ENCODE measurements around the gene FAXDC2. TPM values are rescaled to one million over a fixed set of nuclear protein-coding genes. Genes with fewer than 3 reads are reported as not detected.

FAXDC2 gene
- polyA plus RNA-seq (2012; ENCODE audit: low read depth, missing spikeins), result 0.76 TPM

DNA sequence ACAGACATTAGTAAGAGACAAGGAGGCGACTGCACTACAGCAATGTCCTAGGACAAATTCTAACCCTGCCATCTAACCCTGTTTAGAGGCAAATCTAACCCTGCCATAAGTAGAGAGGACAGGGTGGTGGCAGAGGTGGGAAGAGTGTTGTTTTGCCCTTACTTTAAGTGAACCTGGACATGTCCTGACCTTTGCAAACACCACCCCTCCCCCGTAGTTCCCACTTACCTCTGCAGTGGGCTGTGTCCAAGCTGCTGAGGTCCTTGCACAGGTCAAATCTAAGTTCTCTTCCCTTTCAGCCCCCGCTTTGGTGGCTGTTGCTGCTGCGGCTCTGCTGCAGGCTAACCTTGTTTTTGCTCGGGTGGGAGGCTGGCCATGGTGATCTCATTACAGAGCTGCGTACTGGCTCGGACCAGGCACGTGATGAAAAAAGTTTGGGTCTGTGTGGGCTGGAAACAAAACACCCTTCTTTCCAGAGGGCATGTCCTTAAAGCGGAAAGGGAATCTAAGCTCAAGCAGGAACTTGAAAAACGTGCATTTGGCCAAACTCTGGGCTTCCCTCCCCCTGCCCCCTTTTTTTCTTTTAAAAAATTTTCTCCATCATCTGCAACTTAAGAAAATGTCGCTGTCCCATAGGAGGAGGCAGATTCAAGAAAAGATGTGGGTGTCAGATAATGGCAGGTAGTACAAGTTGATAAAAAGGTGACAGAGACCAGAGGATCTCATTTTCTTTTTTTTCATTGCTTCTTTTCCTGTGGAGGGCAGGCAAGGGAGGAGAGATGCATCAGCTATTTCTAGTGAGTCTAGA lies at the start of gene FAXDC2:
FAXDC2 (minus strand) TSS at position 349 of the 808 bp plus-strand sequence. CDS start 12,425 bp downstream, outside the sequence.
- DNase-seq (ENCODE audit: insufficient read length, low spot score), result peak; percentile 31
- peak; percentile 45 for FAIRE-seq

DNA sequence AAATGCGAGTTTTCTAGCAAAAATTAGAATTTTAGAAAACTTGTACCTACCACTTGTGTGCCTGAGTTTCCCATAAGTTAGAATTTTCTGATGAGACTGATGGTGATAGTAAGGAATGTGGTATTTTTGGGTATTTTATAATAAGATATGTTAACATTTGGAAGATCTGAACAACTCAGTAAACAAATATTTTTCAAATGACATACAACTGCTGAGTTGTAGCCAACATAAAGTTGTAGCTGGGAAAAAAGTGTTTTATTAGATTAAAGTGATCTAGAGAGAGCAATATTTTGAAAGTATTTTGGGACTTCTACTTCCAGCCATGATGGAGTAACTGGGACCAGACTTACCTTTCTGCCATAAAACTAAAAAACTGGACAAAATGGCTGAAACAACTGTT lies 49.7 kb upstream of the FAXDC2 start:
- FAIRE-seq (no peak), DNase-seq (ENCODE audit: insufficient read length, low spot score) (no peak)
- TF ChIP-seq POU2F2 (IDR thresholded peaks at IDR 0.05; ENCODE audit: low read depth, low read length), result no peak
- no peak for TF ChIP-seq PAX5 (IDR thresholded peaks at IDR 0.05; ENCODE audit: insufficient read depth, low read length, severe bottlenecking)
- no peak for TF ChIP-seq TAF1 (IDR thresholded peaks at IDR 0.05; ENCODE audit: low read depth, low read length)
- TF ChIP-seq SPI1 (IDR thresholded peaks at IDR 0.05; ENCODE audit: low read depth, low read length), result no peak
- TF ChIP-seq POLR2AphosphoS5 (IDR thresholded peaks at IDR 0.05; ENCODE audit: low read depth, low read length), result no peak
- no peak for TF ChIP-seq POLR2A (IDR thresholded peaks at IDR 0.05; ENCODE audit: low read depth, low read length)

More for the DNA sequence above, at the start of gene FAXDC2:
- TF ChIP-seq POLR2A (IDR thresholded peaks at IDR 0.05; ENCODE audit: low read depth, low read length) (no peak), TAF1 (IDR thresholded peaks at IDR 0.05; ENCODE audit: low read depth, low read length) (no peak), POU2F2 (IDR thresholded peaks at IDR 0.05; ENCODE audit: low read depth, low read length) (no peak), PAX5 (IDR thresholded peaks at IDR 0.05; ENCODE audit: insufficient read depth, low read length, severe bottlenecking) (no peak), POLR2AphosphoS5 (IDR thresholded peaks at IDR 0.05; ENCODE audit: low read depth, low read length) (no peak), SPI1 (IDR thresholded peaks at IDR 0.05; ENCODE audit: low read depth, low read length) (no peak)

GRCh38 chr5:154899151-154899816 lies 48.9 kb upstream of the FAXDC2 start:
- TF ChIP-seq TAF1 (IDR thresholded peaks at IDR 0.05; ENCODE audit: low read depth, low read length) (no peak), POU2F2 (IDR thresholded peaks at IDR 0.05; ENCODE audit: low read depth, low read length) (no peak), SPI1 (IDR thresholded peaks at IDR 0.05; ENCODE audit: low read depth, low read length) (no peak), POLR2AphosphoS5 (IDR thresholded peaks at IDR 0.05; ENCODE audit: low read depth, low read length) (no peak), PAX5 (IDR thresholded peaks at IDR 0.05; ENCODE audit: insufficient read depth, low read length, severe bottlenecking) (no peak), POLR2A (IDR thresholded peaks at IDR 0.05; ENCODE audit: low read depth, low read length) (no peak)
- FAIRE-seq (no peak), DNase-seq (ENCODE audit: insufficient read length, low spot score) (no peak)

DNA sequence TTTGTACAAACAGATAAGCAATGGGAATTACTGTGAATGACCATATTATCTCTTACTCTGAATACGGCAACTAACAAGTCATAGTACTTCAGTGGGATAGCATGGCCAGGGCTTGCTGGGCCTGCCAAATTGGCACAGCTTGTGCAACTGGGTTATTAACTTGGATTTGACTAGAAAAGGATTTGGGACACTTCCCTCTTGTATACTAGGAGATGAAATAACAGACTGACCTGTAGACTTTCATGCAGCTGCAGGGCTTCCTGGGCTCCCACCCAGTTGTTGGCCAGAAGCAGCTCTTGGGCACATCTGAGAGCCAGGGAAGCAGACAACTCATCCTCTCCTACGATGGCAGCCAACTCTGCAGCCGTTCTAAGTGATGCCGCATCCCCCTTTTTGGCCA lies 47.8 kb upstream of the FAXDC2 start:
- no peak for TF ChIP-seq POLR2AphosphoS5 (IDR thresholded peaks at IDR 0.05; ENCODE audit: low read depth, low read length)
- no peak for TF ChIP-seq SPI1 (IDR thresholded peaks at IDR 0.05; ENCODE audit: low read depth, low read length)
- TF ChIP-seq POU2F2 (IDR thresholded peaks at IDR 0.05; ENCODE audit: low read depth, low read length), result no peak
- TF ChIP-seq TAF1 (IDR thresholded peaks at IDR 0.05; ENCODE audit: low read depth, low read length), result no peak
- no peak for TF ChIP-seq PAX5 (IDR thresholded peaks at IDR 0.05; ENCODE audit: insufficient read depth, low read length, severe bottlenecking)
- TF ChIP-seq POLR2A (IDR thresholded peaks at IDR 0.05; ENCODE audit: low read depth, low read length), result no peak
- FAIRE-seq, result no peak

DNA sequence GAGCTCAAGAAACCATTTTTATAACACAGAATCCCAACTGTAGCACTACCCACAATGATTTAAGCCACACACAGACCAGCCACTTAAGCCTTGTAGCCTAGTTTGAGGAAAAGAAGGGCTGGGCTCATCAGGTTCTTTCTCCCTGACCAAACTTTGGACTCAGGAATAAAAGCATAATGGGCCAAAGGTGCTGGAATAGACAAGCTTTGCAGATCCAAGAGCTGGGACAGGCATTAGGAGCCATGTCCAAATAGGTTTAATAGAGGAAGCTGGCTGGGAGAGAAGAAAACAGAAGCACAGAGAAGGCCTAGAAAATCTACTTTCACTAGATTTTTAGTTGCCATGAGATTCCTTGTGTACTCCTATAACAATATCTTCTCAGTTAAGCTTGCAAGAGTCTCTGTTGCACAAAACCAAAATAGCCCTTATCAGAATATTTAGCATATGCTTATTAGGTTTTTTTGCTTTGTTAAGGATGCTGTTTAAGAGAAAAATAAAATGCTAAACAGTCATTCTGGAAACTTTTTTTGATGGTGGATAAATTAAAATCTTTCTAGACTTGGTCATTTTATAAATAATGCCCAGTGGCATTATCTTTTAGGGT lies 46.3 kb upstream of the FAXDC2 start:
- TF ChIP-seq POLR2AphosphoS5 (IDR thresholded peaks at IDR 0.05; ENCODE audit: low read depth, low read length) (no peak), POU2F2 (IDR thresholded peaks at IDR 0.05; ENCODE audit: low read depth, low read length) (no peak), POLR2A (IDR thresholded peaks at IDR 0.05; ENCODE audit: low read depth, low read length) (no peak), TAF1 (IDR thresholded peaks at IDR 0.05; ENCODE audit: low read depth, low read length) (no peak), PAX5 (IDR thresholded peaks at IDR 0.05; ENCODE audit: insufficient read depth, low read length, severe bottlenecking) (no peak)
- DNase-seq (ENCODE audit: insufficient read length, low spot score) (no peak), FAIRE-seq (no peak)

More for the DNA sequence above, 47.8 kb upstream of the FAXDC2 start:
- no peak for DNase-seq (ENCODE audit: insufficient read length, low spot score)

GRCh38 chr5:154895606-154896561 lies 45.5 kb upstream of the FAXDC2 start:
- no peak for TF ChIP-seq TAF1 (IDR thresholded peaks at IDR 0.05; ENCODE audit: low read depth, low read length)
- no peak for TF ChIP-seq SPI1 (IDR thresholded peaks at IDR 0.05; ENCODE audit: low read depth, low read length)
- TF ChIP-seq POU2F2 (IDR thresholded peaks at IDR 0.05; ENCODE audit: low read depth, low read length), result no peak
- TF ChIP-seq POLR2A (IDR thresholded peaks at IDR 0.05; ENCODE audit: low read depth, low read length), result no peak
- TF ChIP-seq POLR2AphosphoS5 (IDR thresholded peaks at IDR 0.05; ENCODE audit: low read depth, low read length), result no peak
- no peak for TF ChIP-seq PAX5 (IDR thresholded peaks at IDR 0.05; ENCODE audit: insufficient read depth, low read length, severe bottlenecking)
- no peak for DNase-seq (ENCODE audit: insufficient read length, low spot score)

DNA sequence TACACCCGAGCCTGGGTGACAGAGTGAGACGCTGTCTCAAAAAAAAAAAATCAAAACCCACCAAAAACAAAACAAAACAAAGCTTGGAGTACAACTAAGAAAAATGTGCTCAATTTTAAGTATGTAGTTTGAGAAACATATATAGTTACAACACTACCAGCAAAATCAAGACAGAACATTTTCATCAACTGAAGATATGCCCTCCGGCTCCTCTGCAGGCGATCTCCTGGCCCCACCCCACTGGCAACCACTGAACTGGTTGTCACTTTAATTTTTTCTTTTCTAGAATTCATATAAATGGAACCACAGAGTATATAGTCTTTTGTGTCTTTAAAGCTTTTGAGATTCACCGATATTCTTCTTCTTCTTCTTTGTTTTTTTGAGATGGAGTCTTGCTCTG lies 43.0 kb upstream of the FAXDC2 start:
- no peak for FAIRE-seq
- DNase-seq (ENCODE audit: insufficient read length, low spot score), result no peak
- TF ChIP-seq SPI1 (IDR thresholded peaks at IDR 0.05; ENCODE audit: low read depth, low read length) (no peak), PAX5 (IDR thresholded peaks at IDR 0.05; ENCODE audit: insufficient read depth, low read length, severe bottlenecking) (no peak), POLR2A (IDR thresholded peaks at IDR 0.05; ENCODE audit: low read depth, low read length) (no peak), POLR2AphosphoS5 (IDR thresholded peaks at IDR 0.05; ENCODE audit: low read depth, low read length) (no peak), POU2F2 (IDR thresholded peaks at IDR 0.05; ENCODE audit: low read depth, low read length) (no peak), TAF1 (IDR thresholded peaks at IDR 0.05; ENCODE audit: low read depth, low read length) (no peak)

More at GRCh38 chr5:154895606-154896561, 45.5 kb upstream of the FAXDC2 start:
- no peak for FAIRE-seq

DNA sequence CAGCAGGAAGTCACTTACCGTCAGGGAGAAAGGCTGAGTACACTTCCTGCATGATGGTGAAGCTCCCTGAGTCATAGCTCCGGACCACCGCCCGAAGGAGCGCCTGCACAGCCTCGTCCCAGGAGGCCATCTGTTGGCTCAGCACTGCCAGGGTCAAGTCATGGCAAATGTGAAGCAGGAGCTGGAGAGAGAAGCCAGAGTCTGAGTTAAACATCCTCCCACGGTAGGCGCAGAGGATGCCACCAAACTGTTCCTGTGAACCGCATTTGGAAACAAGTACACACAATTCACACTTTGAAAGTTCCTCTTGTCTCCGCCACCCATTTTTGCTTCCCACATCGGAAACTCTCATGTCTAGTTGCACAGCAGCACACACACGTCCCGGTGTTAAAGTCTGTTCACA lies 42.0 kb upstream of the FAXDC2 start:
- no peak for TF ChIP-seq POLR2AphosphoS5 (IDR thresholded peaks at IDR 0.05; ENCODE audit: low read depth, low read length)
- no peak for TF ChIP-seq SPI1 (IDR thresholded peaks at IDR 0.05; ENCODE audit: low read depth, low read length)
- no peak for TF ChIP-seq PAX5 (IDR thresholded peaks at IDR 0.05; ENCODE audit: insufficient read depth, low read length, severe bottlenecking)
- no peak for TF ChIP-seq POU2F2 (IDR thresholded peaks at IDR 0.05; ENCODE audit: low read depth, low read length)
- no peak for TF ChIP-seq POLR2A (IDR thresholded peaks at IDR 0.05; ENCODE audit: low read depth, low read length)
- TF ChIP-seq TAF1 (IDR thresholded peaks at IDR 0.05; ENCODE audit: low read depth, low read length), result no peak
- FAIRE-seq, result no peak
- no peak for DNase-seq (ENCODE audit: insufficient read length, low spot score)
